ENCODE results near the gene HSPB9.

The HSPB9 gene

DNA sequence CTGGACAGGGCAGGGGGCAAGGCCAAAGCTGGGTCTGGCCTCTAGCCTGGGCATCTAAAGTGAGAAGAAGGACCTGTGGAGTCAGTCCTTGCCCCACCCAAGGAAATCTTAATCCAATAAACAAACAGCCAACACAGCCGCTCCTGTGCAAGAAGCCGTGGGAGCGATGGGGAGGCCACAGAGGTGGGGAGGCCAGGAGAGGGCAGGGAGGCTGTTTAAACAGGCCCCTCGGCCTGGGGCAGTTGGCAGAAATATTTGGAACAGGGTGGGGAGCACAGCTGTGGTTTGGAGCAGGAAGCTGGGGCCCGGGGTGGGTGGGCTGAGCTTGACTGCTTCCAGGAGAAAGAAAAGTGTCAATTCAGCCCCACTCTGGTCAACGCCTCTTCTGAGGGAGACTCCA is 29.7 kb upstream of the HSPB9 start:
- TF ChIP-seq, protein P1, sequence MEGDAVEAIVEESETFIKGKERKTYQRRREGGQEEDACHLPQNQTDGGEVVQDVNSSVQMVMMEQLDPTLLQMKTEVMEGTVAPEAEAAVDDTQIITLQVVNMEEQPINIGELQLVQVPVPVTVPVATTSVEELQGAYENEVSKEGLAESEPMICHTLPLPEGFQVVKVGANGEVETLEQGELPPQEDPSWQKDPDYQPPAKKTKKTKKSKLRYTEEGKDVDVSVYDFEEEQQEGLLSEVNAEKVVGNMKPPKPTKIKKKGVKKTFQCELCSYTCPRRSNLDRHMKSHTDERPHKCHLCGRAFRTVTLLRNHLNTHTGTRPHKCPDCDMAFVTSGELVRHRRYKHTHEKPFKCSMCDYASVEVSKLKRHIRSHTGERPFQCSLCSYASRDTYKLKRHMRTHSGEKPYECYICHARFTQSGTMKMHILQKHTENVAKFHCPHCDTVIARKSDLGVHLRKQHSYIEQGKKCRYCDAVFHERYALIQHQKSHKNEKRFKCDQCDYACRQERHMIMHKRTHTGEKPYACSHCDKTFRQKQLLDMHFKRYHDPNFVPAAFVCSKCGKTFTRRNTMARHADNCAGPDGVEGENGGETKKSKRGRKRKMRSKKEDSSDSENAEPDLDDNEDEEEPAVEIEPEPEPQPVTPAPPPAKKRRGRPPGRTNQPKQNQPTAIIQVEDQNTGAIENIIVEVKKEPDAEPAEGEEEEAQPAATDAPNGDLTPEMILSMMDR (IDR thresholded peaks at IDR 0.05; ENCODE audit: low read length, missing control alignments) = no peak
- H3K4me3 ChIP-seq (replicated peaks; ENCODE audit: low read depth, low read length) = no peak overlapping the region
- DNase-seq (ENCODE audit: low read depth) = no peak

DNA sequence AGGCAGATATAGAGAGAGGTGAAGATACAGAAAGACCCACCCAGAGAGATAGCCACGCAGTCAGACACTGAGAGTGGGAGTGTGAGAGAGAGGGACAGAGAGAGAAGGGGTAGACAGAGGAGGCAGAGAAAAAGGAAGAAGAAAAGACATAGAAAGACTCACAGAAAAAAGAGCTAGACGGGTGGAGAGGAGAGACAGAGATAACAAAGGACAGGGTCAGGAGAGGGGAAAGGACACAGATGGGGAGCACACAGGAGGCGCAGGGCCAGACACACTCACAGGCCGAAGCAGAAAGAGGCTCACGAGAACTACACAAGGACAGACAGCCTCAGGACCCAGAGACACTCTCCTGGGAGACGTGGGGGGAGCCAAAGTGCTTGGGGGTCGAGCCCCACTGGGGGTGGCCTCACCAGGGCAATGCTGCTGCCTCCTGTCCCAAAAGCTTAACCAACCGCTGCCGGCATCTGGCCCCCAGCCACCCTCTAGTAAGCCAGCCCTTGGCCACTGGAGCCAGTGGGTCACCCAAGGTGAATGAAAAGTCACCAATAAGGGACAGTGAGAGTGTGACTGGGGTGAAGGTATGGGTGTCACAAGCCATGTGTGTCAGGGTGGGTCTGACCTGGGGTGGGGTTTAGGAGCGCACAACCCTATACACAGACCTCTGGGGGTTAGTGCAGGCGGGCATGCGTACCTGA is 28.1 kb upstream of the HSPB9 start:
- no peak for DNase-seq (ENCODE audit: low read depth)
- TF ChIP-seq, protein P1 (IDR thresholded peaks at IDR 0.05; ENCODE audit: low read length, missing control alignments) = no peak
- no peak overlapping the region for H3K4me3 ChIP-seq (replicated peaks; ENCODE audit: low read depth, low read length)

DNA sequence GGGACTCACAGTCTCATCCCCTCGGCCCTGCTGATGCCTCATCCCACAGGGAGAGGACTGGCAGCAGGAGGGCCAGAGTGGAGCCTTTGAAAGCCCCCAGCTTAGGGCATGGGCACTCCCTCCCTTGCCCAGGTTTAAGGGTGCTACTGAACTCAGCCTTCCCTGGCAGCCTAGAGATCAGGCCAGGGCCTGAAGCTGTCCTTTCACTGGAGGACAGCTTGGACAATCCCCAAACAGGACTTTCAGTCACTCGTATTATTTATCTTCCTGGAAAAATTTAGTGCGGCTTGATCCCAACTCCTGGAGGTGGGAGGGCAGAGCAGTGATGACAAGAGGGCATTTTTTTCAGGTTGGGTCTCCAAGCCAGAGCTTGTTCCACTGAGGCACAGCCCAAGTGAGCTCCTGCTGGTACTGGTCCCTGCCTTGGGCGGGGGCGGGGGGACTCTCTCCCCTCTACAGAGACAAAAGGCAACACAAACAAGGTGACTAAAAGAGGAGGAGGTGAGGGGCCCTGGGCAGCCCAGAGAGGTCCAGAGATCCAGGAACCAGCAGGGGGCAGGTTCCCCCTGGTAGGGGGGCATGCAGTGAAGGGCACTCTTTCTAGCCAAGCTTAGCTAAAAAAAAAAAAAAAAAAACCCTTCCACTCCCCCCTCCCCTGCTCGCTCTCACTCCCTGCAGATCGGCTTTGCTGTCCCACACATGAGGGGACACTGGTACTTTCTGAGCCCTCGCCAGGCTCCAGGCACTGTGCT is 26.1 kb upstream of the HSPB9 start:
- H3K4me3 ChIP-seq (replicated peaks; ENCODE audit: low read depth, low read length) = no peak overlapping the region
- TF ChIP-seq, protein P1 (IDR thresholded peaks at IDR 0.05; ENCODE audit: low read length, missing control alignments) = no peak
- no peak for DNase-seq (ENCODE audit: low read depth)

DNA sequence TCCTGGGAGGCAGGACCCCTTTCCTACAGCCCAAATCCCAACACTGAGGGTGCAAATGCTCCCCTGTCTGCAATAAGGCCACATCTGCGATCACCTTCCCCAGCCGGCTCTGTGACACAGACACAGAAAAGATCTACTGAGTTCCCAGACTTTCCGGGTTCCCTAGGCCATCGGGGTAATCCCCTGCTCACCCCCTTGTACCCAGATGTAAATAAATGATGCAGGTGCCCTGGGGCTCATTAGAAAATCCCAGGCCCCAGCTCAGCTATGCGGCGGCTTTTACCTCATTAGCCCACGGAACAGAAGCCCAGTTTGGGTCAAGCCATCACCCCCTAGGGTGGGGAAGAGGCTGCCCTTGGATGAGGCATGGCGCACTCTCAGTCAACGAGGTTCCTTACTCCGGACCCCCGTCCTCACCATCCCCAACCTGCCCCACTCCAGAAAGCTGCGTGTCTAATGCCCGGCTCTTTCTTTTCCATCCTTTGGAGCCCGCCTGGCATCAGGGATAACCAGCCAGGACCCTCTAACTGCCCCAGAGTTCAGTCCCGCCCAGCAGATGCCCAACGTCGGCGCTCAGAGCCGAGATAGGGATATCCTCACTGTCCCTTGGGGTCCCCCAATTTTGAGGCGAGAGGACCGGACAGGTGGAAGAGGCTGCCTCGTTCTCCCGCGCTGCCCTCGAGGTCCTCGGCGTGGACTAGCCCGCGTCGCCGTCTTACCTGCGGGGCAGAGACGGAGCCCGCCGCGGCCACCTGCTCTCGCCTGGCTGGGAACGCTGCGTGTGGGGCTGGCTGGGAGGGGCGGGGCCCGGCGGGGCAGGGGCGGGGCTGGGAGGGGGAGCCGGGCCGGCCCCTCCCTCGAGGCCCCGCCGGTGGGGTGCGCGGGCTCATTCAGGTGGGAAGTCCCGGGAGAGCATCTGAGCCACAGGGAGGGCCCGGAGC is 24.6 kb upstream of the HSPB9 start, which contains the start of gene ZNF385C:
TSS of gene ZNF385C (minus strand) at position 783 of the 941 bp plus-strand sequence. CDS start 35,417 bp downstream, outside the sequence.
- DNase-seq (ENCODE audit: low read depth) = no peak
- no peak within 1 kb of the TSS for H3K4me3 ChIP-seq (replicated peaks; ENCODE audit: low read depth, low read length)

DNA sequence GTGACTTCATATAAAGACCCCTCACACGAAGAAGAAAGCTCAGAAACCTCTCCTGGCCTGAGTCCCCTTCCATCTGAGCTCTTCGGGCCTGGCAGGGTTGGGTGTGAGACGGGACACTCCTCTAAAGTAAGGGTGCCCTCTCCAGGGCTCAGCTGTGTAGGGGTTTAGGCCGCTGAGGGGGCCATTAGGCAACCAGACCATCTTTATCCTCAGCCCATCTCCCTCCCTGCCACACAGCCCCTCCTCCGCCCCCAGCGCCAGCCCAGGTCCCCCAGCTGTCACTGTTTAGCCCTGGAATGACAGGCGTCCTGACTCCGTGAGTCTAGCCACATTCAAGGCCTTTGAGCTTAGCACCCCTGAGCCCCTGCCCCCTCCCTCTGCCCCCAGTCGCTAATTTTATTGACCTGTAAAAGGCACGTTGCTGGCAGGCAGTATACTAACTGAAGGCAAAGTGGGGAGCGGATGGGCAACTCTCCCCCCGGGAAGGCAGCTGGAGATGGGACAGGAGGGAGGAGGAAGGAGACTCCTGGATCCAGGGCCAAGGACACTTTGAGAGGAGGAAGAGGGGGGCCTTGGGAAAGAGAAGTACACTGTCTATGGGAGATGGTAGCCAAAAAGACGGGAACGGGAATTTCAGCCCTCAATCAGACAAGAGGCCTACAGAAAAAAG is 23.7 kb upstream of the HSPB9 start:
- TF ChIP-seq, protein P1 (IDR thresholded peaks at IDR 0.05; ENCODE audit: low read length, missing control alignments) = no peak
- no peak for DNase-seq (ENCODE audit: low read depth)
- no peak overlapping the region for H3K4me3 ChIP-seq (replicated peaks; ENCODE audit: low read depth, low read length)

More for the DNA sequence above, 24.6 kb upstream of the HSPB9 start, which contains the start of gene ZNF385C:
- TF ChIP-seq, protein P1 (IDR thresholded peaks at IDR 0.05; ENCODE audit: low read length, missing control alignments) = no peak

All from fibroblast of pulmonary artery (primary cell).